ENCODE measurements around the gene USP25. TPM values are rescaled to one million over a fixed set of nuclear protein-coding genes. Genes with fewer than 3 reads are reported as not detected.

USP25 gene
- total and polyA plus RNA-seq, 7 donors: 20.0 to 149 (median 104) TPM

DNA sequence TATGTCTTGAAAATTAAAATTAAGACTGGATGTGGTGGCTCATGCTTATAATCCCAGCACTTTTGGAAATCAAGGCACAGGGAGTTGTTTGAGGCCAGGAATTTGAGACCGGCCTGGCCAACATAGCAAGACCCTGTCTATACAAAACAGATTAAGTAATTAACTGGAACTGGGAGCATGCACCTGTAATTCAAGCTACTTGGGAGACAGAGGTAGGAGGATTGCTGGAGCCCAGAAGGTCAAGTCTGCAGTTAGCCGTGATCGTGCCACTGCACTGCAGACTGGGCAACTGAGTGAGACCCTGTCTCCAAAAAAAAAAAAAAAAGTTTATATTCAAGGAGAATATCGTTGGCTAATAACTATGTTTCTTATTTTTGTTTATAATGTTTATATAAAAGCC, 139.2 kb downstream of the USP25 start:
- Histone ChIP-seq H3K27me3 (ENCODE audit: insufficient read depth in 3 of 3, low read length in 2 of 3) (no peaks in the 10 kb centered on the region), H3K36me3 (ENCODE audit: insufficient read depth in 1 of 2, low read depth in 1 of 2) (peaks cover 0 to 96% of the 10 kb centered on the region in 2 donors), H3K4me1 (no peaks in the 10 kb centered on the region), H3K9me3 (no peaks in the 10 kb centered on the region), H3K4me3 (no peak overlapping the region), H3K27ac (no peak overlapping the region)
- intact Hi-C loops (cut with DNase I): no loop called here
- ATAC-seq (no peak), DNase-seq (no peak)
- TF ChIP-seq, protein P1, sequence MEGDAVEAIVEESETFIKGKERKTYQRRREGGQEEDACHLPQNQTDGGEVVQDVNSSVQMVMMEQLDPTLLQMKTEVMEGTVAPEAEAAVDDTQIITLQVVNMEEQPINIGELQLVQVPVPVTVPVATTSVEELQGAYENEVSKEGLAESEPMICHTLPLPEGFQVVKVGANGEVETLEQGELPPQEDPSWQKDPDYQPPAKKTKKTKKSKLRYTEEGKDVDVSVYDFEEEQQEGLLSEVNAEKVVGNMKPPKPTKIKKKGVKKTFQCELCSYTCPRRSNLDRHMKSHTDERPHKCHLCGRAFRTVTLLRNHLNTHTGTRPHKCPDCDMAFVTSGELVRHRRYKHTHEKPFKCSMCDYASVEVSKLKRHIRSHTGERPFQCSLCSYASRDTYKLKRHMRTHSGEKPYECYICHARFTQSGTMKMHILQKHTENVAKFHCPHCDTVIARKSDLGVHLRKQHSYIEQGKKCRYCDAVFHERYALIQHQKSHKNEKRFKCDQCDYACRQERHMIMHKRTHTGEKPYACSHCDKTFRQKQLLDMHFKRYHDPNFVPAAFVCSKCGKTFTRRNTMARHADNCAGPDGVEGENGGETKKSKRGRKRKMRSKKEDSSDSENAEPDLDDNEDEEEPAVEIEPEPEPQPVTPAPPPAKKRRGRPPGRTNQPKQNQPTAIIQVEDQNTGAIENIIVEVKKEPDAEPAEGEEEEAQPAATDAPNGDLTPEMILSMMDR (IDR thresholded peaks at IDR 0.05): no peak
- 75 to 99% (median 89%) methylated on average over 4 of the region's 4 CpGs for WGBS, 3 donors

DNA sequence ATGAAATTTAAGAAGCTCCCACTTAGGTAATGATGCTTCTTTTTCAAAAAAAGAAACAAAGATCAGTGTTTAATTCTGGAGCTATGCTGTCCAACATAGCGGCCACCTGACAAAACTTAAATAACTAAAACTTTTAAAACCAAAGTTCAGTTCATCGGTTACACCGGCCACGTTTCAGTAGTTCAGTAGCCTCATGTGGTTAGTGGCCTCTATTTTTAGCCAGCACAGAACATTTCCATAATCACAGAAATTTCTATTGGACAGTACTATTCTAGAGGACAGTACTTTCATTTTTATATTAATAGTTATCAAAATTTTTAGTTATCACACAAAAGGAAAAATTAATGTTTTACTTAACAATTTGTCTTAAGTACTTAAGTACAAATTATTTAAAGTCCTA, 141.0 kb downstream of the USP25 start:
- DNase-seq: no peak
- Histone ChIP-seq H3K36me3 (ENCODE audit: insufficient read depth in 1 of 2, low read depth in 1 of 2) (peaks cover 0 to 96% of the 10 kb centered on the region in 2 donors), H3K27ac (no peak overlapping the region), H3K4me1 (no peaks in the 10 kb centered on the region), H3K9me3 (no peaks in the 10 kb centered on the region), H3K27me3 (ENCODE audit: insufficient read depth in 3 of 3, low read length in 2 of 3) (no peaks in the 10 kb centered on the region), H3K4me3 (no peak overlapping the region)
- ATAC-seq: no peak
- intact Hi-C loops (cut with DNase I): no loop called here
- TF ChIP-seq, protein P1 (IDR thresholded peaks at IDR 0.05): no peak
- WGBS, 3 donors: 83 to 92% (median 87%) methylated on average over 4 of the region's 4 CpGs

DNA sequence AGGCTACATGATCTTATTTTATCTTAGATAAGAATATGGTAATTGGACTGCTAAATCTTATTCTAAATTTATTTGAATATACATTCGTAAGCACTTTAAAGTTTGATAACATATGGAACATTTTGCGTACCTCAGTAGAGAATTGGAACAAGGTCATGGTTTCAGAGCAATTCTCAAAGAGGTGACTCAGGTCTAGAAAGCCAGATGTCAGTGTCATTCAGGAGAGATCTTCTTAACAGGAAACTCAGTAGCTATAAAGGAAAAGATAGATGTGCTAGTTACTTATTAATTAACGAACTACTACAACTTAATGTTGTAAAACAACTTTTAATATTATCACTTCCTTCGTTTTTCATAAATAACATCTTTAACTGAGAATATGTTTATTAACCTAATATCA, 142.5 kb downstream of the USP25 start:
- intact Hi-C loops (cut with DNase I): no loop called here
- WGBS, 3 donors: 94 to 95% (median 95%) methylated on average over 4 of the region's 4 CpGs
- H3K4me3 ChIP-seq: no peak overlapping the region
- H3K9me3 ChIP-seq: no peaks in the 10 kb centered on the region
- ATAC-seq: peak; percentile 34 to 73 (median 62)
- no peaks in the 10 kb centered on the region for H3K4me1 ChIP-seq
- H3K36me3 ChIP-seq (ENCODE audit: insufficient read depth in 1 of 2, low read depth in 1 of 2): peaks cover 0 to 96% of the 10 kb centered on the region in 2 donors
- no peaks in the 10 kb centered on the region for H3K27me3 ChIP-seq (ENCODE audit: insufficient read depth in 3 of 3, low read length in 2 of 3)
- TF ChIP-seq, protein P1 (IDR thresholded peaks at IDR 0.05): no peak
- H3K27ac ChIP-seq: no peak overlapping the region
- DNase-seq: no peak

DNA sequence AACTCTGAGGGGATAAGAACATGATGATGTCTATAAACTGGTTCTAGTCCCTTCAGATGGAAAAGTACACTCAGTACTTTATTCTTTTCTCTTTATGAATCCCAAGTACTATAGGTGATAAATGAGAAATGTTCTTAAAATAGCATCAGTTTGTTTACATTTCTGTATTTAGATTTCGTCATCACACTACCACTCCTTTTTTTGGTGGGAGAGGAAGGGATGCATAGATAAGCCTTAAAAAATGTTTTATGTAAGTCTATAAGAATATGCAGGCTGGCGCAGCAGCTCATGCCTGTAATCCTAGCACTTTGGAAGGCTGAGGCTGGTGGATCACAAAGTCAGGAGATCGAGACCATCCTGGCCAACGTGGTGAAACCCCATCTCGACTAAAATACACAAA, 144.8 kb downstream of the USP25 start:
- H3K36me3 ChIP-seq (ENCODE audit: insufficient read depth in 1 of 2, low read depth in 1 of 2): peaks cover 0 to 98% of the 10 kb centered on the region in 2 donors
- TF ChIP-seq, protein P1 (IDR thresholded peaks at IDR 0.05): no peak
- no peaks in the 10 kb centered on the region for H3K27me3 ChIP-seq (ENCODE audit: insufficient read depth in 3 of 3, low read length in 2 of 3)
- H3K9me3 ChIP-seq: no peaks in the 10 kb centered on the region
- no peak overlapping the region for H3K4me3 ChIP-seq
- no peak overlapping the region for H3K27ac ChIP-seq
- H3K4me1 ChIP-seq: no peaks in the 10 kb centered on the region
- 93 to 98% (median 97%) methylated on average over 5 of the region's 5 CpGs for WGBS, 3 donors
- intact Hi-C loops (cut with DNase I): no loop called here
- ATAC-seq (no peak), DNase-seq (no peak)

DNA sequence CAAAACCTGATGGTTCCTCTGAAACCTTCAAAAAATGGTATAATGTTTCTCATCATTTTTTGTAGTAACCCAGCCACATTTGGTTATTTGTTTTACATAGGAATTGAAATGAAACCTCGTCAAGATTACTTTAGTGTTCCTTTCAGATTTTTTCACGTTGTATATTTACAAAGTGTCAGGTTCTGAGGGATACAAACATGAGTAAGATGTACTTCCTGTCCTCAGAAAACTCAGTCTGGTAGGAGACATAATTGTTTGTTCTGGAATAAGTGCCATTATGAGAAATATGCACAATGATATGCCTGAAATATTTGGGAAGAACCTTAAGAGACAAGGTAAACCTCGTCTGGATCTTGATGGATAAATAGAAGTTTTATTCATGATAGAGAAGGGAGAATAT, 145.5 kb downstream of the USP25 start:
- peaks cover 4% of the 10 kb centered on the region for H3K9me3 ChIP-seq
- peaks cover 0 to 98% of the 10 kb centered on the region in 2 donors for H3K36me3 ChIP-seq (ENCODE audit: insufficient read depth in 1 of 2, low read depth in 1 of 2)
- H3K27ac ChIP-seq: no peak overlapping the region
- no peak overlapping the region for H3K4me3 ChIP-seq
- intact Hi-C loops (cut with DNase I): no loop called here
- H3K4me1 ChIP-seq: no peaks in the 10 kb centered on the region
- TF ChIP-seq, protein P1 (IDR thresholded peaks at IDR 0.05): no peak
- DNase-seq: no peak
- no peaks in the 10 kb centered on the region for H3K27me3 ChIP-seq (ENCODE audit: insufficient read depth in 3 of 3, low read length in 2 of 3)
- WGBS, 3 donors: 89 to 94% (median 91%) methylated on average over 3 of the region's 3 CpGs
- ATAC-seq: no peak

Measured in psoas muscle (tissue), 8 donors.